Coronary artery (tissue), 2 donors: ENCODE measurements around the gene GRIA1.

Experiments
- DNase-seq: peaks from one replicate; pipeline ENCODE4 v3.0.0-alpha.2; 2017; ENCODE audit warnings: low spot score
- H3K27ac ChIP-seq, 2 donors: fragments of 200-600 bp; sonication (generic); one replicate each; pipeline ENCODE4 v1.5.1; 2016 to 2019
- H3K4me3 ChIP-seq: fragments of 200-600 bp; sonication (generic); 2 replicates; pipeline ENCODE4 v1.5.1; 2016; ENCODE audit warnings: mild to moderate bottlenecking, moderate library complexity
- TF ChIP-seq, protein P1 (sequence below): fragments of 200-600 bp; sonication (generic); IDR thresholded peaks from one replicate; pipeline ENCODE4 v1.5.1; 2019; ENCODE audit warnings: antibody characterized with exemption

Gene GRIA1

DNA sequence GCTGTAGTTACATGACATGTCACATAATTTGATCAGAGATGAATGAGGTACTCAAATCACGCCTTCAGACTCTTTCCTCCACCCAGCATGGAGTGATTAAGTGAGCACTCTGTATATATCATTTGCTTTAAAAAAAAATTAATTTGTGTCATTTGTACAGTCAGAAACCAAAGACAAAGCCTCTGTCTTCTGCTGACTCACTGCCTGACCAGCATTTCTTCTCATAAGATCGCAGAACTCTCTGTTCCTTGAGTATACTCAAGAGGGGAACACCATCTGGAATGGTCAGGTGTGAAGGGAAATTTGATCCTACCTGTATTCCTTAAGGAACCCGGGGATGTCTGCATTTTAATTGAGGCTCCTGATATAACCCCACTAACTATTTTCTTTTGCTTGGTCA, 293.8 kb downstream of the GRIA1 start:
- Histone ChIP-seq H3K4me3 (no peak overlapping the region), H3K27ac (no peak overlapping the region)
- no peak for DNase-seq
- TF ChIP-seq, protein P1, sequence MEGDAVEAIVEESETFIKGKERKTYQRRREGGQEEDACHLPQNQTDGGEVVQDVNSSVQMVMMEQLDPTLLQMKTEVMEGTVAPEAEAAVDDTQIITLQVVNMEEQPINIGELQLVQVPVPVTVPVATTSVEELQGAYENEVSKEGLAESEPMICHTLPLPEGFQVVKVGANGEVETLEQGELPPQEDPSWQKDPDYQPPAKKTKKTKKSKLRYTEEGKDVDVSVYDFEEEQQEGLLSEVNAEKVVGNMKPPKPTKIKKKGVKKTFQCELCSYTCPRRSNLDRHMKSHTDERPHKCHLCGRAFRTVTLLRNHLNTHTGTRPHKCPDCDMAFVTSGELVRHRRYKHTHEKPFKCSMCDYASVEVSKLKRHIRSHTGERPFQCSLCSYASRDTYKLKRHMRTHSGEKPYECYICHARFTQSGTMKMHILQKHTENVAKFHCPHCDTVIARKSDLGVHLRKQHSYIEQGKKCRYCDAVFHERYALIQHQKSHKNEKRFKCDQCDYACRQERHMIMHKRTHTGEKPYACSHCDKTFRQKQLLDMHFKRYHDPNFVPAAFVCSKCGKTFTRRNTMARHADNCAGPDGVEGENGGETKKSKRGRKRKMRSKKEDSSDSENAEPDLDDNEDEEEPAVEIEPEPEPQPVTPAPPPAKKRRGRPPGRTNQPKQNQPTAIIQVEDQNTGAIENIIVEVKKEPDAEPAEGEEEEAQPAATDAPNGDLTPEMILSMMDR = no peak

DNA sequence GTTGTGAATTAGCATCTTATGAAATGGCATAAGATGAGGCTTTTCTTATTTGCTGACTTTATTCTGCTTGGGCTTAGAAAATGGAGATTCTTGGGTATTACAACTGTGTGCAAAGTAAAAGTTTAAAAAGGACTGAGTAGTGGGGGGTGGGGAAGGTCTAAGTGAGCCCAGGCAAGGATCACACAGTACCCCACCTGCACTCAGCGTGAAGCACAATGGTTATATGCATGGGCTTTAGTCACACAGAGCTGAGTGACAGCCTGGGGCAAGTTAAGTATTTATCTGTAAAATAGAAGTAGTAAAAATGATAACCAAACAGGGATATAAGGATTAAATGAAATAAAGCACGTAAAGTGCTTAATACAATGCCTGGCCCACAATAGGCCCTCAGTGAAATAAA, 300.9 kb downstream of the GRIA1 start:
- Histone ChIP-seq H3K27ac (no peak overlapping the region), H3K4me3 (no peak overlapping the region)
- DNase-seq = no peak
- TF ChIP-seq, protein P1 = no peak

DNA sequence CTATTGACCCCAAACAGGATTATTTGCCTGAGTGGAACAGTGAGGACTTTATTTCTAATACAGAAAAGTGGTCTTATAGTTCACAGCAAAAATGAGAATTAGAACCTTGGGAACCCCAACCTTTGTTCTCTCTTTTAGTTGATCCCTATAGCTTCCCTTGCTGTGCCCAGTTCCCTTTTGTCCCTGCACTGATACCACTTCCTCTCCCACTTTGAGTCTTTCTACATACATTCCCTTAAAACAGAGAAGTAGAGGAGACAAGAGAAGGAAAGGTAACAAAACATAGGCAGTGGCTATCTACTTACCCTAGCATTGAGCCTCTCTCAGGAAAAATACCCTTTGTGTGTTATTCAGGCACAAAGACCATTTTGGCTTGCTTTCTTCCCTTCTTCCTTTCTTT, 301.8 kb downstream of the GRIA1 start:
- TF ChIP-seq, protein P1 = no peak
- DNase-seq = no peak
- H3K4me3 ChIP-seq = no peak overlapping the region
- no peak overlapping the region for H3K27ac ChIP-seq

DNA sequence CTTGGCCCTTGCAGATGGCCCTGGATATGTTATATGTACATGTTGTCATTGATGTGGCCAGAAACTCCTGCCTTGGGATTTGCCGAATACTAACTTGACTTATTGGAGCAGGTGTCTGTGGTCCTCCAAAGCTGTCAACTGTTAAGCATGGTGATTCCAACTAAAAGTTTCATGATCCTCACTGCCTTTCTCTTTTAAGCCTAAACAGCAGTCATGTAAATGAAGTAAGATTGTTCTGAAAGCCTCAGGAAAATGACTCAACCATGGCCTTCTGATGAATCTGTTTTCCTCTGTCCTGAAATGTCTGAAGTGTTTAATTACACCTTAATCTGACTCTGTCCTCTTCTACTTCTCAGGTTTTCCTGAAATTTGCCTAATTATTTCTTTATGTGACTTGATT, 303.2 kb downstream of the GRIA1 start:
- DNase-seq = no peak
- TF ChIP-seq, protein P1 = no peak
- Histone ChIP-seq H3K4me3 (no peak overlapping the region), H3K27ac (no peak overlapping the region)

GRCh38 chr5:153794327-153794726, 303.9 kb downstream of the GRIA1 start:
- Histone ChIP-seq H3K27ac (no peak overlapping the region), H3K4me3 (no peak overlapping the region)
- no peak for DNase-seq
- TF ChIP-seq, protein P1 = no peak

GRCh38 chr5:153796527-153796926, 306.1 kb downstream of the GRIA1 start:
- TF ChIP-seq, protein P1 = no peak
- Histone ChIP-seq H3K4me3 (no peak overlapping the region), H3K27ac (no peak overlapping the region)
- no peak for DNase-seq

- TF ChIP-seq, protein P1 = no peak
- no peak overlapping the region for H3K4me3 ChIP-seq
- H3K27ac ChIP-seq = no peak overlapping the region
- no peak for DNase-seq
Measured at GRCh38 chr5:153797484-153797883, 307.0 kb downstream of the GRIA1 start.
